Measurements from ENCODE around the gene SLC15A5. TPM values are rescaled to one million over a fixed set of nuclear protein-coding genes. Genes with fewer than 3 reads are reported as not detected.

Gene SLC15A5
- total RNA-seq, 4 donors from 2014 or later, result 0.17 to 0.38 (median 0.33) TPM; not detected in 1

- TF ChIP-seq, protein P1, sequence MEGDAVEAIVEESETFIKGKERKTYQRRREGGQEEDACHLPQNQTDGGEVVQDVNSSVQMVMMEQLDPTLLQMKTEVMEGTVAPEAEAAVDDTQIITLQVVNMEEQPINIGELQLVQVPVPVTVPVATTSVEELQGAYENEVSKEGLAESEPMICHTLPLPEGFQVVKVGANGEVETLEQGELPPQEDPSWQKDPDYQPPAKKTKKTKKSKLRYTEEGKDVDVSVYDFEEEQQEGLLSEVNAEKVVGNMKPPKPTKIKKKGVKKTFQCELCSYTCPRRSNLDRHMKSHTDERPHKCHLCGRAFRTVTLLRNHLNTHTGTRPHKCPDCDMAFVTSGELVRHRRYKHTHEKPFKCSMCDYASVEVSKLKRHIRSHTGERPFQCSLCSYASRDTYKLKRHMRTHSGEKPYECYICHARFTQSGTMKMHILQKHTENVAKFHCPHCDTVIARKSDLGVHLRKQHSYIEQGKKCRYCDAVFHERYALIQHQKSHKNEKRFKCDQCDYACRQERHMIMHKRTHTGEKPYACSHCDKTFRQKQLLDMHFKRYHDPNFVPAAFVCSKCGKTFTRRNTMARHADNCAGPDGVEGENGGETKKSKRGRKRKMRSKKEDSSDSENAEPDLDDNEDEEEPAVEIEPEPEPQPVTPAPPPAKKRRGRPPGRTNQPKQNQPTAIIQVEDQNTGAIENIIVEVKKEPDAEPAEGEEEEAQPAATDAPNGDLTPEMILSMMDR (IDR thresholded peaks at IDR 0.05; ENCODE audit: low read depth), result no peak
Measured at GRCh38 chr12:16269946-16270345, 7.5 kb downstream of the SLC15A5 start.

DNA sequence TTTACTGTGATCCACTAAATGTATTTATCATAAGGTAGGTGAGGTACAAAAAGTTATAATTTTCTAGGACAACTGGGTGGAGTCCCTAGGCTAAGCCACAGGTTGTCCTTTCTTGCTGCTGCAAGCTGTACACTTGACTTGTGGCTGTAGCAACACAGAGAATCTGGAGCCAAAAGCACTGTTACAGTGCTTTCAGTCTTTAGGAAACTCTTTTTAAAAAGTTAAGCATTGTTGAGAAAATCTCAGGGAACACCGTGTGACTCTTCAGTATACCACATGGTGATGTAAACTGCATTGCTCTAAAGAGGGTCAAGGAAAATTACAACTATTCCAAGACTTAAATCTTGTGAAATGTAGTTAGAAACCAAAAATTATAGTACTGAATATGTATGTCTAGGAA lies 11.4 kb downstream of the SLC15A5 start:
- TF ChIP-seq, protein P1 (IDR thresholded peaks at IDR 0.05; ENCODE audit: low read depth), result no peak

GRCh38 chr12:16261944-16262475 lies 15.5 kb downstream of the SLC15A5 start:
- TF ChIP-seq, protein P1 (IDR thresholded peaks at IDR 0.05; ENCODE audit: low read depth), result no peak

GRCh38 chr12:16260206-16260605 lies 17.3 kb downstream of the SLC15A5 start:
- TF ChIP-seq, protein P1 (IDR thresholded peaks at IDR 0.05; ENCODE audit: low read depth), result no peak

GRCh38 chr12:16258963-16259362 lies 18.5 kb downstream of the SLC15A5 start:
- TF ChIP-seq, protein P1 (IDR thresholded peaks at IDR 0.05; ENCODE audit: low read depth), result no peak

DNA sequence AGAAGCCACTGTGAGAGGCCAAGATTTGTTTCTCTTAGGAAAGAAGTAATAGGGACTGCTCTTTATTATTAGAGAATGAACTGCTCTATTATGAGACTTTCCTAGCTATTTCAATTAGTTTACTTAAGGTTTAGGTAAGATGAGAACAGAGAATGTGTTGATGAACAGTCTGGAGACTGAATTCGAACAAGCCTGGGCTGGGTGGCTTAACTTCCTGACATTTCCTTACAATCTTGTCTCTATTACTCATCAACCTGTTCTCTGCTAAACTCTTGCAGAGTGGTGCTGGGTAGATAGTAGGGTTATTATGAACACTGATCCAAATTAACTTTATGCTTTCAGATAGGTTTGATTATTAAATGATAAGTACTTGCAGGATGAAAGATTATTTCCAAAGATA lies 31.2 kb downstream of the SLC15A5 start:
- TF ChIP-seq, protein P1 (IDR thresholded peaks at IDR 0.05; ENCODE audit: low read depth), result no peak

DNA sequence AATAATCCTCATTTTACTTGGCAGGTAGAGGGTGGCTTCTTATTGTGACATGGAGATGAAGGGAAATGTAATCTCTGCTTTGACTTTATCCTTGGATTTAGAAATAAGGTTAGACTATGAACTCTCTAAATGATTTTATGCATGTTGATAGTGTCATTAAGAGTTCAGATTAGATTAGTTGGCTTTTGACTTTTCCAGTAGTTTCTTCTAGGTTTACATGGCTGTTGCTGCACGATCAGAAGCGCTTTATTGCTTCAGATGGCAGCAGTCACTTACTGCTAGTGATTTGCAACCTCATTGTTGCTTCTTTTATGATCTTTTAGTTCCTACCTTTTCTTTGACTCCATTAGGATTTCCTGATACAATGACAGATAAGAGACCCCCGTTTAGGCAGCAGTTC lies 32.3 kb downstream of the SLC15A5 start:
- TF ChIP-seq, protein P1 (IDR thresholded peaks at IDR 0.05; ENCODE audit: low read depth), result no peak
